OCI-LY1 (cell line): ENCODE measurements around the gene AFDN.

Experiments
- H2AFZ ChIP-seq: fragments of 200-600 bp; sonication (generic), shearing (Covaris generic); 2 replicates; pipeline ENCODE4 v1.6.0; 2014; ENCODE audit warnings: antibody characterized with exemption, mild to moderate bottlenecking, low read length
- H3F3A ChIP-seq: fragments of 200-600 bp; sonication (generic), shearing (Covaris generic); 2 replicates; pipeline ENCODE4 v1.6.0; 2014; ENCODE audit warnings: mild to moderate bottlenecking, antibody characterized with exemption, low read length, moderate library complexity; ENCODE audit not compliant: insufficient read depth
- H3K27ac ChIP-seq: fragments of 200-600 bp; sonication (generic); 2 replicates; pipeline ENCODE4 v1.5.1; 2014; ENCODE audit warnings: low read length, mixed run types, mild to moderate bottlenecking, low read depth; ENCODE audit not compliant: poor library complexity, severe bottlenecking
- H3K27me3 ChIP-seq: fragments of 200-600 bp; sonication (generic); 2 replicates; pipeline ENCODE4 v1.6.0; 2014; ENCODE audit warnings: antibody characterized with exemption, mild to moderate bottlenecking, low read length, moderate library complexity; ENCODE audit not compliant: insufficient read depth
- H3K36me3 ChIP-seq: fragments of 200-600 bp; sonication (generic); 2 replicates; pipeline ENCODE4 v1.6.1; 2014; ENCODE audit warnings: mild to moderate bottlenecking, antibody characterized with exemption, low read length, moderate library complexity, mixed read lengths; ENCODE audit not compliant: insufficient read depth
- H3K4me1 ChIP-seq: fragments of 200-600 bp; sonication (generic); 2 replicates; pipeline ENCODE4 v1.5.1; 2014; ENCODE audit warnings: mild to moderate bottlenecking, low read length, moderate library complexity; ENCODE audit not compliant: insufficient read depth, severe bottlenecking
- H3K4me2 ChIP-seq: fragments of 200-600 bp; sonication (generic), shearing (Covaris generic); 2 replicates; pipeline ENCODE4 v1.6.1; 2014; ENCODE audit warnings: low read length
- H3K4me3 ChIP-seq: fragments of 200-600 bp; sonication (generic); 2 replicates; pipeline ENCODE4 v1.5.1; 2014; ENCODE audit warnings: low read length, low read depth, mild to moderate bottlenecking, mixed read lengths; ENCODE audit not compliant: poor library complexity, severe bottlenecking
- H3K79me2 ChIP-seq: fragments of 200-600 bp; shearing (Covaris generic); 2 replicates; pipeline ENCODE4 v1.6.1; 2016; ENCODE audit warnings: mixed run types, low read length, mixed read lengths; ENCODE audit not compliant: insufficient read depth
- H3K9ac ChIP-seq: fragments of 200-600 bp; sonication (generic), shearing (Covaris generic); 2 replicates; pipeline ENCODE4 v1.6.1; 2014; ENCODE audit warnings: mild to moderate bottlenecking, low read length, mixed read lengths
- H3K9me2 ChIP-seq: fragments of 200-600 bp; sonication (generic), shearing (Covaris generic); 2 replicates; pipeline ENCODE4 v1.6.1; 2014; ENCODE audit warnings: low read depth, mild to moderate bottlenecking, low read length, mixed read lengths
- H3K9me3 ChIP-seq: fragments of 200-600 bp; shearing (Covaris generic); 2 replicates; pipeline ENCODE4 v1.6.1; 2014; ENCODE audit warnings: low read length, mixed read lengths
- H4K20me1 ChIP-seq: fragments of 200-600 bp; sonication (generic), shearing (Covaris generic); 2 replicates; pipeline ENCODE4 v1.6.0; 2016; ENCODE audit warnings: mild to moderate bottlenecking, low read length; ENCODE audit not compliant: insufficient read depth
- CTCF ChIP-seq: fragments of 200-600 bp; sonication (generic), shearing (Covaris generic); IDR thresholded peaks from 2 replicates; pipeline ENCODE4 v1.5.1; 2017; ENCODE audit warnings: mild to moderate bottlenecking, antibody characterized with exemption, low read length, moderate library complexity, mixed read lengths
- EZH2 ChIP-seq: fragments of 200-600 bp; sonication (generic), shearing (Covaris generic); IDR thresholded peaks from 2 replicates; pipeline ENCODE4 v1.8.0; 2017; ENCODE audit warnings: borderline replicate concordance, mixed run types, mild to moderate bottlenecking, antibody characterized with exemption, low read length, moderate library complexity, mixed read lengths

Gene AFDN

GRCh38 chr6:167801263-167801662, 25.4 kb upstream of the AFDN start:
- TF ChIP-seq CTCF, result no peak
- TF ChIP-seq EZH2, result no peak
- Histone ChIP-seq H3K27me3 (no peaks in the 10 kb centered on the region; the same call in 1 of the 2 replicates), H3F3A (no peaks in the 10 kb centered on the region), H3K36me3 (no peaks in the 10 kb centered on the region), H3K9me2 (no peaks in the 10 kb centered on the region), H4K20me1 (no peaks in the 10 kb centered on the region), H3K79me2 (no peaks in the 10 kb centered on the region), H3K4me1 (no peaks in the 10 kb centered on the region), H2AFZ (no peak overlapping the region), H3K4me2 (no peak overlapping the region), H3K4me3 (no peak overlapping the region), H3K27ac (no peak overlapping the region), H3K9ac (no peak overlapping the region), H3K9me3 (no peaks in the 10 kb centered on the region)

DNA sequence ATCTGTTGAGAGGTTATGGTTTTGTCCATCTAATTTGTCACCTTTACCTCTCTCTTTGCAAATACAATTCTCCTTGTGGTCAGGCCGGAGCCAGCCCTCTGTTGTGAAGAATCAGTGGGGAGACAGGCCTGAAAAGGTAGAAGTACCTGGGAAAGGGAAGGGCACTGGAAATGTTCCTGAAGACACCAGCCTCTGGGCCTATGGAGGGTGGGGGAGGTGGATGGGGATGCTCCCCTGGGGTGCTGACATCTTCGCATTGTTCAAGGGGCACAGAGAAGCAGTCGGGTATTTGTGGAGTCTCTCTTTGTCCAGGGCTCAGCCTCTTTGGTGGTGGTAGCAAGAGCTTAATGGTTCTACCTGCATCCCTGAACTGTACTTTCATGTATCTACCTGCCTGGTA, 24.4 kb upstream of the AFDN start:
- no peak overlapping the region for H3K4me3 ChIP-seq
- no peak overlapping the region for H3K4me2 ChIP-seq
- H3K36me3 ChIP-seq, result no peaks in the 10 kb centered on the region
- no peaks in the 10 kb centered on the region for H3K9me3 ChIP-seq
- no peaks in the 10 kb centered on the region for H3F3A ChIP-seq
- H3K9me2 ChIP-seq, result no peaks in the 10 kb centered on the region
- H2AFZ ChIP-seq, result no peak overlapping the region
- H3K27me3 ChIP-seq, result no peaks in the 10 kb centered on the region; the same call in 1 of the 2 replicates
- no peak overlapping the region for H3K9ac ChIP-seq
- no peak overlapping the region for H3K27ac ChIP-seq
- no peaks in the 10 kb centered on the region for H4K20me1 ChIP-seq
- H3K4me1 ChIP-seq, result no peaks in the 10 kb centered on the region
- no peaks in the 10 kb centered on the region for H3K79me2 ChIP-seq
- TF ChIP-seq EZH2, result no peak
- no peak for TF ChIP-seq CTCF

DNA sequence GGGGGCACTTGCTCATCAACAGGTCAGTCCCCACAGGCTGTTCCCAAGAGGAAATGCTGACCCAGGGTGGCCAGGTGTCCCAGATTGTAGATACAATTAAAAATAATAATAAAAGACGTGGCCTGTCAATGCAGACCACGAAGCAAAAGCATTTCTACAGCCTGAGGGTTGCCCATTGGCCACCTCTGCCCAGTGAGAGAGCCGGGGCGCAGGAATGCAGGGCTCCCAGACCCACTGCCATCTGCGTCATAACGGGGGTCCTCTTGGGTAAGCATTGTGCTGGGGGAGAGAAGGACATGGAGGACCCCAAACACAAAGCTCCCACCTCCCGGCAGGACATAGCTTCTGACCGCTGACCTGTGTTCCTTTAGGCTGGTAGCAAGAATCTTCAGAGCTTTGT, 22.9 kb upstream of the AFDN start:
- no peaks in the 10 kb centered on the region for H3K4me1 ChIP-seq
- TF ChIP-seq EZH2, result no peak
- no peak for TF ChIP-seq CTCF

More for the DNA sequence above, 22.9 kb upstream of the AFDN start:
- H3K27ac ChIP-seq, result no peak overlapping the region
- no peak overlapping the region for H3K9ac ChIP-seq
- H3K79me2 ChIP-seq, result no peaks in the 10 kb centered on the region
- H3K9me2 ChIP-seq, result no peaks in the 10 kb centered on the region
- H3K36me3 ChIP-seq, result no peaks in the 10 kb centered on the region
- no peak overlapping the region for H3K4me3 ChIP-seq
- no peak overlapping the region for H2AFZ ChIP-seq
- H3F3A ChIP-seq, result no peaks in the 10 kb centered on the region
- no peak overlapping the region for H3K4me2 ChIP-seq
- H4K20me1 ChIP-seq, result no peaks in the 10 kb centered on the region
- H3K9me3 ChIP-seq, result no peaks in the 10 kb centered on the region
- H3K27me3 ChIP-seq, result no peaks in the 10 kb centered on the region; the same call in 1 of the 2 replicates
